GM10847 (cell line): Measurements from ENCODE around the gene VPS9D1.

Experiments used
- POLR2A ChIP-seq: IDR thresholded peaks from 2 replicates; pipeline ENCODE4 v1.6.1; 2011; ENCODE audit not compliant: insufficient read length; ENCODE audit errors: extremely low read depth

Gene VPS9D1

DNA sequence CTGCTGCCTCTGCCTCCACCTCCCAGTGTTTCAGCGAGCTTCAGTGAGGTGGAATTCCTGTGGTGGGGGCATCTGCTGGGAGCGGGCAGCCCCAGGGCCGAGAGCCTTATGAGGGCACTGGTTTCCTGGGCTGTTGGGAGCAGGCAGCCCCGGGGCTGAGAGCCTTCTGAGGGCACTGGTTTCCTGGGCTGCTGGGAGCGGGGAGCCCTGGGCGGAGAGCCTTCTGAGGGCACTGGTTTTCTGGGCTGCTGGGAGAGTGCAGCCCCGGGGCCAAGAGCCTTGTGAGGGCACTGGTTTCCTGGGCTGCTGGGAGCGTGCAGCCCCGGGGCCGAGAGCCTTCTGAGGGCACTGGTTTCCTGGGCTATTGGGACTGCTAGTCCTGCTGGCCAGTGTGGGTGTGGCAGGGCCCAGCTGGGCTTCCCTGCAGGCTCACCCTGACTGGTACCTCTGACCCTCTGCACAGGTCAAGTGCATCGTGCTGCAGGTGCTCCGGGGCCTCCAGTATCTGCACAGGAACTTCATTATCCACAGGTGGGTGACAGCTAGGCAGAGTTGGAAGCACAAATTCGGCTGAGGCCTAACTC lies 28.6 kb downstream of the VPS9D1 start:
- no peak for TF ChIP-seq POLR2A

DNA sequence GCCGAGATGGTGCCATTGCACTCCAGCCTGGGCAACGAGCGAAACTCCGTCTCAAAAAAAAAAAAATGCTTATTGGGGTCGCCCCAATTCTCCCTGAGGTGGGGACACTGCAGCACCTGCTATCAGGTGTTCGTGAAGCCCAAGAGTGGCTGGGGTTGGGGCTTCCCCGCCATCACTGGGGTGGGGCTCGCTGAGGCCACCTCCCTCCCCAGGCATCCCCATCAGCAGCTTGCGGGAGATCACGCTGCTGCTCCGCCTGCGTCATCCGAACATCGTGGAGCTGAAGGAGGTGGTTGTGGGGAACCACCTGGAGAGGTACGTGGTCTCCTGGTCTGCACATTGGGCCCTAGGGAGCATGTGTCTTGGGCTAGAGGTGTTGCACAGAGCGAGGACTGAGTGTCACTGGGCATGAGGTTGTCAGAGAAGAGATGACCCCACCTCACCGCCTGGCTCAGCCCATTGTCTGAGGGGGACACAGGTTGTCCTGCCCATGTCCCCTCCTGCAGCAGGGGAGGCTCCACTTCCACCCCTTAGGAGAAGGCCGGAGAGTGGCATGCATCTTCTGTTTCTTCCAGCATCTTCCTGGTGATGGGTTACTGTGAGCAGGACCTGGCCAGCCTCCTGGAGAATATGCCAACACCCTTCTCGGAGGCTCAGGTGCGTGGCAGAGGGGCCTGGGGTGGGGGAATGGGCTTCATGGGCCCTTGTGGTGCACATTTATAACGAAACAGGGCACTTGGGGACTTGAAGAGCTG lies 29.3 kb downstream of the VPS9D1 start:
- no peak for TF ChIP-seq POLR2A

DNA sequence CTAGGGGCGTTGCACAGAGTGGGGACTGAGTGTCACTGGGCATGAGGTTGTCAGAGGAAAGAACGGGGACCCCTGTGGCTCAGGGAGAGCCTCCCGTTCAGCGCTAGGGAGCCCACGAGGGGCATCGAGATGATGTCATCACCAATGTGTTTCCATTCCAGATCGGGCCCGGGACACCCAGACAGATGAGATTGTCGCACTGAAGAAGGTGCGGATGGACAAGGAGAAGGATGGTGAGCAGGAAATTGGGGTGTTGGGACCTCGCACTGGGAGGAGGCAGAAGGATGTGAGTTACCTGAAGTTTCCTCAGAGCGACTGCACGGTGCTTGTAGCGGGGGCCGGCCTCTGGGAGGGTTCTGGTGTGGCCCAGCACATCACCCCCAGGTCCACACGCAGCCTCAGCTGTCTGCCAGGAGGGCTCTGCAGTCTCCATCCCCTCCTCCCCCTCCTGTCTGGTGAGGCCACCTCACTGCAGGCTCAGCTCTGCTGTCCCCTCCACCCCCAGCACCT lies 30.3 kb downstream of the VPS9D1 start:
- no peak for TF ChIP-seq POLR2A

DNA sequence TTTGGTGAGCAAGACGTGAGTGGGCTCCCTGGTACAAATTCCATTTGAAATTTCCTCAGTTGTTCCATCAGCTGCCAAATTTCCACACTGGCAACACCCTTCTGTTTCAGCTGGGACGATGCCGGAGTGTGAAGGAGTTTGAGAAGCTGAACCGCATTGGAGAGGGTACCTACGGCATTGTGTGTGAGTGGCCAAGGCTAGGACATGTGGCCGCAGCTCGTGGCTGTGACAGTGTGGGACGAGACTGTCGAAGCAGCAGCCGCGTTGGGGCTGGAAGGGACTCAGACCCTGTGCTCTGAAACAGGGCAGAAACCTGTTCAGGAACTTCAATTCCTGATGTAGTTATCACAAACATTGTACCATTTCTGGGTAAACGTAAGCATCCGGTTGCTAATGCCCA lies 31.6 kb downstream of the VPS9D1 start:
- TF ChIP-seq POLR2A, result no peak

- TF ChIP-seq POLR2A, result no peak
These were observed 32.3 kb downstream of the VPS9D1 start for GRCh38 chr16:89688395-89688794.

GRCh38 chr16:89687092-89687940 lies 33.4 kb downstream of the VPS9D1 start:
- TF ChIP-seq POLR2A, result no peak

DNA sequence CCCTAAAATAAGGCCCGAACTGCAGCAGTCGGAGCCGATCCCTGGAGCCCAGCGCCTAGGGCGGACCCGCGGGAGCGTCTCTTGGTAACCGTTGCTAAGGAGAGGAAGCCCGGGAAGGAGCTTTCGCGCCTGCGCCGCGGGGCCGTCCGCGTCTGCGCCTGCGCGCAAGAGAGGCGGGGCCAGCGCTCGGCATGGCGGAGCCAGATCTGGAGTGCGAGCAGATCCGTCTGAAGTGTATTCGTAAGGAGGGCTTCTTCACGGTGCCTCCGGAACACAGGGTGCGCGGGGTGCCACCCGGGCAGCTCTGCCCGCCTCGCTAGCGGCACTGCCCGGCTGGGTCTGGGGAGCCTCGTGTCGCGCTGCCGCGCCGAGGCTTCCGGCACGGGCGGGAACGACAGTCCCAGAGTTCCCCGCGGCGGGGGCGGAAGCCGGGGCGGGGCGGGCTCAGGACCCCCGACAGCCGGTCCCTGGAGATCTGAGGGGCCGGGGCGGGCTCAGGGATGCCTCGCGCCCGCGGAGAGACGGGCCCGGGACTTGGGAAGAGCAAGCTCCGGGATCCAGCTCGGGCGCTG lies 34.1 kb downstream of the VPS9D1 start, which contains the start of gene CDK10:
CDK10 (plus strand) TSS at position 170 of the 572 bp plus-strand sequence; CDS start at position 192, 22 bp downstream.
- peak; percentile 91 for TF ChIP-seq POLR2A

DNA sequence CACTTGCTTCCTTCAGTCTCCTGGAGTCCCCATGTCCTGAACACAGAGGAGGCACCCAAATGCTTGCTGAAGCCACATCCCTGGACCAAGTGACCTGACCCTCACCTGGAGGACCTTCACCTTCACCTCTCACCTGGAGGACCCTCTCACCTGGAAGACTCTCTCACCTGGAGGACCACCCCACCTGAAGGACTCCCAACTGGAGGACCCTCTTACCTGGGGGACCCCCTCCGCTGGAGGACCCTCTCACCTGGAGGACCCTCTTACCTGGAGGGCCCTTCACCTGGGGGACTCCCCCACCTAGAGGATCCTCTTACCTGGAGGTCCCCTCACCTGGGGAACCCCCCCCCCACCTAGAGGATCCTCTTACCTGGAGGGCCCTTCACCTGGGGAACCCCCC lies 34.8 kb downstream of the VPS9D1 start:
- no peak for TF ChIP-seq POLR2A

- TF ChIP-seq POLR2A, result no peak
These were observed 42.4 kb downstream of the VPS9D1 start for GRCh38 chr16:89678258-89678657.

GRCh38 chr16:89672177-89672941 lies 48.3 kb downstream of the VPS9D1 start:
- TF ChIP-seq POLR2A, result no peak

GRCh38 chr16:89670496-89671431 lies 49.9 kb downstream of the VPS9D1 start:
- no peak for TF ChIP-seq POLR2A

- no peak for TF ChIP-seq POLR2A
These were observed 50.9 kb downstream of the VPS9D1 start for GRCh38 chr16:89669755-89670154.

- no peak for TF ChIP-seq POLR2A
These were observed 51.9 kb downstream of the VPS9D1 start for GRCh38 chr16:89668790-89669158.
